Dendritic cell treated with granulocyte-macrophage colony-stimulating factor and Interleukin-4, amounts not matched to agents 40 ng/mL and 50 ng/mL, for 4 days (primary cell): Measurements from ENCODE around the gene IFITM5.
"Not testable (repeated sequence)": the region's sequence is repeated elsewhere in the genome, so short reads cannot be mapped to it uniquely, and the experiment has no call there.

Experiments
- H3K27ac Mint-ChIP-seq: one replicate; pipeline ENCODE4 v1.8.0; 2022; ENCODE audit warnings: mild to moderate bottlenecking, mixed read lengths
- H3K27me3 Mint-ChIP-seq: one replicate; pipeline ENCODE4 v1.8.0; 2022; ENCODE audit warnings: mild to moderate bottlenecking, mixed read lengths
- H3K36me3 Mint-ChIP-seq: one replicate; pipeline ENCODE4 v1.8.0; 2022; ENCODE audit warnings: low read depth, mixed read lengths
- H3K4me1 Mint-ChIP-seq: one replicate; pipeline ENCODE4 v1.8.0; 2022; ENCODE audit warnings: low read depth, mixed read lengths
- H3K4me3 Mint-ChIP-seq: one replicate; pipeline ENCODE4 v1.8.0; 2022; ENCODE audit warnings: mild to moderate bottlenecking, moderate library complexity, mixed read lengths
- H3K9me3 Mint-ChIP-seq: one replicate; pipeline ENCODE4 v1.8.0; 2022; ENCODE audit warnings: mixed read lengths
- intact Hi-C: fragments of 100-400 bp; cut with micrococcal nuclease; formaldehyde crosslinking; loops from one replicate; pipeline ENCODE4 v1.15.0; 2022

The IFITM5 gene

GRCh38 chr11:332651-333480 lies 33.5 kb upstream of the IFITM5 start:
- peaks cover 29% of the 10 kb centered on the region for H3K4me1 Mint-ChIP-seq
- H3K36me3 Mint-ChIP-seq, result peaks cover 10% of the 10 kb centered on the region
- no peak overlapping the region for H3K27ac Mint-ChIP-seq
- H3K27me3 Mint-ChIP-seq, result peaks cover 26% of the 10 kb centered on the region
- intact Hi-C loops, result no loop called here
- peaks cover 25% of the 10 kb centered on the region for H3K9me3 Mint-ChIP-seq
- H3K4me3 Mint-ChIP-seq, result no peak overlapping the region

- H3K4me1 Mint-ChIP-seq, result peaks cover 34% of the 10 kb centered on the region
- H3K27ac Mint-ChIP-seq, result no peak overlapping the region
- peaks cover 24% of the 10 kb centered on the region for H3K27me3 Mint-ChIP-seq
- H3K36me3 Mint-ChIP-seq, result peaks cover 10% of the 10 kb centered on the region
- intact Hi-C loops, result no loop called here
- H3K4me3 Mint-ChIP-seq, result no peak overlapping the region
- H3K9me3 Mint-ChIP-seq, result peaks cover 25% of the 10 kb centered on the region
Measured at GRCh38 chr11:331358-332060, 32.2 kb upstream of the IFITM5 start.

DNA sequence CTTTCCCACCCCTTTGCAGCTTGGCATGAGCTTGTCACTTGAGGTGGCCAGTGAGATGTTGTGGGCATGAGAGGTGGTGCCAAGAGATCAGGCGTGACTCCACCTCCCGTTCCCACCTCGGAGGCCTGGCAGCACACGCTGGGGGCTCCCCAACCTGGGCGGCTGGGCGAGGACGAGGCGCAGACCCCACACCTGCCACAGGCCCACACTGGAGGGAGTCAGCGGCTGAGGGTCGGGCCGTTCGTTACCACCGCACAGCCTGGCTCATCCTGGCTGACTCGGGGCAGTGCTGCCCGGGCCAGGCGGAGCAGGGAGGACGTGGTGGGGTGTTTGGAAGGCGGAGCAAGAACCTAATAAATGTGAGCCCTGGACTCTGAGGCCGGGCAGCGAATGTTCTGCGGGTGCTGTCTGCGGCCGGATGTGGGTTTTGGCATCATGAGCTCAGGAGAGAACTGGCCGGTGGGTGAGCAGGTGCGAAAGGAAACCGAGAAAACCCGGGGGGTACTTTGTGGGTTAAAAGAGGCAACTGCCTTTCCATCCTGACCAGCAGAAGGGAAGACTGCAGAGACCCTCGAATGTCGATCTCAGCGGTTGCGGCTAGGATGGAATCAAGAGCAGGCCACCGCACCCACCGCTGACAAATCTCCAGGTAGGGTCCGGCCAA lies 31.5 kb upstream of the IFITM5 start:
- intact Hi-C loops, result no loop called here
- Mint-ChIP-seq H3K9me3 (peaks cover 25% of the 10 kb centered on the region), H3K27ac (no peak overlapping the region), H3K36me3 (peaks cover 10% of the 10 kb centered on the region), H3K4me3 (no peak overlapping the region), H3K4me1 (peaks cover 34% of the 10 kb centered on the region), H3K27me3 (peaks cover 23% of the 10 kb centered on the region)

DNA sequence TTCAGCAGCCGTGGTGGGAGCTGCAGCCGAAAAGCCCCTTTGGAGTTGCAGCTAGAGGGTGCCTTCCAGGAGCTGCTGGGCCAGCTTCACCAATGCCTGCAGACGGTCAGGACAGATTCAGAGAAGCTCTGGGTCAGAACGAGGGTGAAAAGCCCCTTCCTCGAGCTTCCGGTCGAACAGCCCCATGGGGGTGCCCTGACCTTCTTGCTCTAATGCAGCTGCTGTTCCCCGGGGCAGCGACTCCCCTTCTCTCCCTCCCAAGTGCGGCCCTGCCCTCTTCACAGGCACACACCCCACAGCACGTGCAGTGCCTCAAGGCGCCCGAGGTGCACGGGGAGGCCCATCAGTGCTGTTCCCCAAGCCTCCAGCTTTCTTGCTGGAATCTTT lies 31.0 kb upstream of the IFITM5 start:
- H3K4me3 Mint-ChIP-seq, result no peak overlapping the region
- H3K4me1 Mint-ChIP-seq, result peaks cover 34% of the 10 kb centered on the region
- H3K27me3 Mint-ChIP-seq, result peaks cover 22% of the 10 kb centered on the region
- intact Hi-C loops, result no loop called here
- peaks cover 10% of the 10 kb centered on the region for H3K36me3 Mint-ChIP-seq
- no peak overlapping the region for H3K27ac Mint-ChIP-seq
- peaks cover 25% of the 10 kb centered on the region for H3K9me3 Mint-ChIP-seq

GRCh38 chr11:329886-330253 lies 30.5 kb upstream of the IFITM5 start:
- H3K36me3 Mint-ChIP-seq, result peaks cover 10% of the 10 kb centered on the region
- H3K27me3 Mint-ChIP-seq, result peaks cover 21% of the 10 kb centered on the region
- H3K9me3 Mint-ChIP-seq, result peaks cover 25% of the 10 kb centered on the region
- no peak overlapping the region for H3K27ac Mint-ChIP-seq
- intact Hi-C loops, result no loop called here
- no peak overlapping the region for H3K4me3 Mint-ChIP-seq
- peaks cover 33% of the 10 kb centered on the region for H3K4me1 Mint-ChIP-seq

- H3K4me3 Mint-ChIP-seq, intact Hi-C loops, H3K27ac Mint-ChIP-seq: not testable (repeated sequence)
- H3K36me3 Mint-ChIP-seq, result peaks cover 10% of the 10 kb centered on the region
- H3K27me3 Mint-ChIP-seq, result peaks cover 26% of the 10 kb centered on the region
- H3K9me3 Mint-ChIP-seq, result peaks cover 25% of the 10 kb centered on the region
- peaks cover 39% of the 10 kb centered on the region for H3K4me1 Mint-ChIP-seq
Measured at GRCh38 chr11:328516-329100, 29.3 kb upstream of the IFITM5 start.

GRCh38 chr11:328012-328411 lies 28.7 kb upstream of the IFITM5 start:
- Mint-ChIP-seq H3K4me1 (peaks cover 39% of the 10 kb centered on the region), H3K27me3 (peaks cover 26% of the 10 kb centered on the region), H3K36me3 (peaks cover 10% of the 10 kb centered on the region), H3K9me3 (peaks cover 22% of the 10 kb centered on the region), H3K4me3 (no peak overlapping the region), H3K27ac (no peak overlapping the region)
- intact Hi-C loops, result no loop called here

- Mint-ChIP-seq H3K27me3 (peaks cover 23% of the 10 kb centered on the region), H3K27ac (peak overlapping the region; percentile 88), H3K4me1 (peaks cover 39% of the 10 kb centered on the region), H3K4me3 (no peak overlapping the region), H3K9me3 (peaks cover 18% of the 10 kb centered on the region), H3K36me3 (peaks cover 10% of the 10 kb centered on the region)
- intact Hi-C loops, result no loop called here
Measured at GRCh38 chr11:327581-327923, 28.2 kb upstream of the IFITM5 start.

- peaks cover 10% of the 10 kb centered on the region for H3K36me3 Mint-ChIP-seq
- H3K4me1 Mint-ChIP-seq, result peaks cover 39% of the 10 kb centered on the region
- intact Hi-C loops, result no loop called here
- H3K27me3 Mint-ChIP-seq, result peaks cover 21% of the 10 kb centered on the region
- peaks cover 13% of the 10 kb centered on the region for H3K9me3 Mint-ChIP-seq
- no peak overlapping the region for H3K4me3 Mint-ChIP-seq
- H3K27ac Mint-ChIP-seq, result peak overlapping the region; percentile 88
Measured at GRCh38 chr11:326842-327580, 27.7 kb upstream of the IFITM5 start.

- Mint-ChIP-seq H3K9me3 (peaks cover 8% of the 10 kb centered on the region), H3K27ac (peak overlapping the region; percentile 88), H3K4me1 (peaks cover 39% of the 10 kb centered on the region), H3K36me3 (peaks cover 6% of the 10 kb centered on the region), H3K27me3 (peaks cover 20% of the 10 kb centered on the region), H3K4me3 (peak overlapping the region; percentile 37)
- intact Hi-C loops, result no loop called here
Measured at GRCh38 chr11:326592-326841, 27.2 kb upstream of the IFITM5 start.

DNA sequence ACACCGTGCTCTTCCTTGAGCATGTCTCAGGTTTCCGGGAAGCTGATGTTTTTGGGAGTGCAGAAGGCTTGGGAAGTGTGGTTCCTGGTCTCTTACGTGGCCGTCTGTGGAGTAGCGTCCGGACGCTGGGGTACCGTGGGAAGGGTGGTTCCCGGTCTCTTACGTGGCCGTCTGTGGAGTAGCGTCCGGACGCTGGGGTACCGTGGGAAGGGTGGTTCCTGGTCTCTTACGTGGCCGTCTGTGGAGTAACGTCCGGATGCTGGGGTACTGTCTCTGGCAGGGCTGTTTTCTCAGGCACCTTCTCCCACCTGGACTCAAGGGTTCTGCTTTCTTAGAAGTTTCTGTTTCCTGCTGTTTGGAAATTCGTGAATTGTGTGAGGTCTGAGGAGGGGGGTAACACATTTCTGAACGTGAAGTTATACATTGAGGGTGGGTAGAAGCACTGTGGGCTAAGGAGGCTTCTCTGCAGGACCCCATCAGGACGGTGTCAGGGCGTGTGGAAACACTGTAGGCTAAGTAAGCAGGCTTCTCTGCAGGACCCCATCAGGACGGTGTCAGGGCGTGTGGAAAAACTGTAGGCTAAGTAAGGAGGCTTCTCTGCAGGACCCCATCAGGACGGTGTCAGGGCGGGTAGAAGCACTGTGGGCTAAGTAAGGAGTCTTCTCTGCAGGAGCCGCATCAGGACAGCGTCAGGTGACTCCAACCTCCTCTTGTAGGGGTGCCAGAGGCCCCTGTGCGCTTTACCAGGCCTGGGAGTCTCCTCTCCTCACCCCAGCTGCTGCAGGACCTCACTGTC lies 26.7 kb upstream of the IFITM5 start:
- Mint-ChIP-seq H3K4me3 (no peak overlapping the region), H3K36me3 (peaks cover under 1% of the 10 kb centered on the region), H3K4me1 (peaks cover 40% of the 10 kb centered on the region), H3K27ac (peak overlapping the region; percentile 88), H3K27me3 (peaks cover 15% of the 10 kb centered on the region), H3K9me3 (peaks cover 3% of the 10 kb centered on the region)
- intact Hi-C loops, result no loop called here

GRCh38 chr11:324593-325517 lies 25.5 kb upstream of the IFITM5 start:
- H3K4me3 Mint-ChIP-seq, H3K9me3 Mint-ChIP-seq, H3K27ac Mint-ChIP-seq, H3K36me3 Mint-ChIP-seq, intact Hi-C loops: not testable (repeated sequence)
- Mint-ChIP-seq H3K4me1 (peaks cover 52% of the 10 kb centered on the region), H3K27me3 (peaks cover 14% of the 10 kb centered on the region)
